IPS-11a (cell line): ENCODE results near the gene CENPX.
"Not testable (repeated sequence)": the region's sequence is repeated elsewhere in the genome, so short reads cannot be mapped to it uniquely, and the experiment has no call there.

Source experiments
- H3K4me3 ChIP-seq: one replicate; pipeline ENCODE4 v1.5.1; 2013; ENCODE audit warnings: low read depth, low read length, control low read depth

The CENPX gene

GRCh38 chr17:82041144-82041814 lies 18.6 kb upstream of the CENPX start:
- H3K4me3 ChIP-seq: no peak overlapping the region

DNA sequence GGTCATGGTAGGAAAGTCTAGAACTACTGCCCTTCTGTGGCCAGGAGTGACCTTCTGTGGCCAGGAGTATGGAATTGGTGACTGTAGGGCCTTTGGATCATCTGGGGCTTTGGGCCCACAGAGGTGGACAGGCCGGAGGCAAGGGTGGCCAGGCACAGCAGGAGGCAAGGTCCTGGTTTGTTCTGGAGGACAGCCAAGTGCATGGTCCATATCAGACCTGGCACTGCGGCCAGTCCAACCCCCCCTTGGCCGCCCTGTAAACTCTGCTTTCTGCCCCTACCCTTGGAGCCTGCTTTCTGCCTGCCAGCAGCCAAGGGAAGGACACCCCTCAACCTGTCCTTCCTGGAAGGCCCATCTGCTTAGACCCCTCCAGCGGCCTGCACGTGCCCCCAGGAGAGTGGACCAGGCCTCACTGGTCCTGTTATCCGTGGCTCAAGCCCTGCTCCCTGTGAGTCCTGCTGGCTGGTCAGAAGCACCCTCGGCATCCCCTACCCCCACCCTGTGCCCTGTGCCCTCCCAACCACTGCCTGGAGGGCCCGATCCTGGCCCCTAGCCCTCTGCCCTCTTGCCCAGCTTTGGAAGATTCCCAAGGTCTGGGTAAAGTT lies 17.1 kb upstream of the CENPX start:
- H3K4me3 ChIP-seq: no peak overlapping the region

DNA sequence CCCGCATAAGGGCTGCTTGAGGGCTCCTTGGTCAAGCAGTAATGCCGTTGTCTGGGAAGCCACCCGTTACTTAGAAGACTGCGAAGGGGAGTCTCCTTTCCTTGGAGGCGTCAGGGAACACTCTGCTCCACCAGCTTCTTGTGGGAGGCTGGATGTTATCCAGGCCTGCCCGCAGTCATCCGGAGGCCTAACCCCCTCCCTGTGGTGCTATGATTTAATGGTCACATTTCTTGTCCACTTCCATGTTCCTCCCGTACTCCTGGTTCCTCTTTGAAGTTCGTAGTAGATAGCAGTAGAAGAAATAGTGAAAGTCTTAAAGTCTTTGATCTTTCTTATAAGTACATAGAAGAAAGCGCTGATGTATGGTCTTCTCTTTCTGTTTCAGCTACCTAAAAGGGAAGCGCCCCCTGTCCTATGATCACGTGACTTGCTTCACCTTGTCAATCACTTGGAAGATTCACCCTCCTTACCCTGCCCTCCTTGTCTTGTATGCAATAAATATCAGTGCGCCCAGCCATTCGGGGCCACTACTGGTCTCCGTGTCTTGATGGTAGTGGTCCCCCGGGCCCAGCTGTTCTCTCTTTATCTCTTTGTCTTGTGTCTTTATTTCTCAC lies 16.2 kb upstream of the CENPX start:
- H3K4me3 ChIP-seq: not testable (repeated sequence)

DNA sequence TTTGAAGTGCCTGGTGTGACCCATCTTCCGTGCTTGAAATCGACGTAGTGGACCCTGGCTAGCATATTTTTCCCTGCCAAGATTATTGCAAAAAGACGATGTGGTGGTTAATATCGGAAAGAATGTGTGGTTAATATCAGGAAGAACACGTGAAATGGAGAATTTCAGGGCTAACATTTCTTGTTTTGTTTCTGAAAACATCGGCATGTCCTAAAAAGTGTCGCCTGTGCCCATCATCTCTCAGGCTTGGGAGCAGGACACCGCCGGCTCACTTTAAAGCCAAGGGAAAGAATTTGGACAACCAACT lies 15.2 kb upstream of the CENPX start:
- no peak overlapping the region for H3K4me3 ChIP-seq

DNA sequence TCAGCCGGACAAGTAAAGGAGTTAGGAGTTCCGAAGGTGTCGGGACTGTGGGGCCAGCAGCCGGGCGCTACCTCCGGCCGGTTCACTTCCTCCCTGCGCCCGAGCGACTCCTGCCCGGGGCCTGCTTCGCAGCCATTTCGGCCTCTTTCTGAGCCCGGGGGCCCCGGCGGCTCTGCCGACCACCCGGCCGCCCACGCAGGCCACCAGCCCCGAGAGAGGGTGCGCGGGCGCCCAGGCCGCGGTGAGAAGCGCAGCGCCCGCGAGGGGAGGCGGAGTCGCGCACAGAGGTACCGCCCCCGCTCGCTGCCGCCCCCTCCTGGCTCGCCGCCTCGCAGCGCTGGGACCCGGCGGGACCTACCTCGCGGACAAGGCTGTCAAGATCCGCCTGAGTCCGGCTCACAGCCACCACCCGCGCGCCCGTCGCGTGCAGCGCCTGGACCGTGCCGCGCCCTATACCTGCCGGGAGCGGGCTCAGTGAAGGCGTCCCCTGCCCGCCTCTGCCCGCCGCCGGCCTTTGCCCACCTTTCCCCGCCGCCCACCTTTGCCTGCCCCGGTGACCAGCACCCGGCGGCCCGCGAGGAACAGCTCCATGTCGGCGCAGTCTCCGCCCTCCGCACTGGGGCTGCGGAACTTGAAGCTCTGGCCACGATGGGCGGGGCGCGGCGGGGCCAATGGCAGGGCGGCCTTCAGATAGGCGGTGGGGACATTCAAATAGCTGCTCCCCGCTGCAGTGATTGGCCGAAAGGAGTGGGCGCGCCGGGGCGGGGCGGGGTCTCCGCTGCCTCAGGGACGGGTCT lies 14.6 kb upstream of the CENPX start, which contains the start of gene DCXR:
DCXR (minus strand) TSS at position 606 of the 797 bp plus-strand sequence; CDS start at position 591, 15 bp downstream.
- H3K4me3 ChIP-seq: peak within 1 kb of the TSS; percentile 49

GRCh38 chr17:82036634-82037091 lies 14.0 kb upstream of the CENPX start:
- H3K4me3 ChIP-seq: peak overlapping the region; percentile 49

DNA sequence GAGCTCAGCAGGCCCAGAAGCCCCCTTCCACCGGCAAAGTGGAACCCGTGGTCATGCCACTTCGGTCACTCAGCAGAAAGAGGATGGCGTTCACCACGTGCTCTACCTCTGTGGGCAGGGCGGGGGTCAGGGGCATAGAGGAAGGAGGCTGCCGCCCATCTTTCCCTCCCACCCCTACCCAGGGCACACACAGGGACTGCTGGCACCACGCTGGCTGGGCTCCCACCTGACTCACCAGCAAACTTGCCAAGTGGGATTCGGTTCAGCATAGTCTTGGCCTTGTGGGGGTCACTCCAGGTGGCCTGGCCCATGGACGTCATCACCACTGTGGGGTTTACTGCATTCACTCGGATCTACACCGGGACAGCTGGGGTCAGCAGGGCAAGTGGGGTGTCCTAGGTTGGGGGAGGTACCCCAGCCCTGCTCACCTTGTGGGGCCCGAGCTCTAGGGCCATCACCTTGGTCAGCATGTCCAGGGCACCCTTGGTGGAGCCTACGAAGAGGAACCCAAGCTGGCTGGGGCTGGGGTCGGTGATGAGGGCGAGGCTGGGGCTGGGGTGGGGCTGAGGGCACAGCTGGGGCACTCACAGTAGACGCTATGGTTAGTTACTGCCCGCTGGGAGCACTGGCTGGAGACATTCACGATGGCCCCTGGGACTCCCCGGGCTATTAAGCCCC lies 13.4 kb upstream of the CENPX start:
- H3K4me3 ChIP-seq: no peak overlapping the region

DNA sequence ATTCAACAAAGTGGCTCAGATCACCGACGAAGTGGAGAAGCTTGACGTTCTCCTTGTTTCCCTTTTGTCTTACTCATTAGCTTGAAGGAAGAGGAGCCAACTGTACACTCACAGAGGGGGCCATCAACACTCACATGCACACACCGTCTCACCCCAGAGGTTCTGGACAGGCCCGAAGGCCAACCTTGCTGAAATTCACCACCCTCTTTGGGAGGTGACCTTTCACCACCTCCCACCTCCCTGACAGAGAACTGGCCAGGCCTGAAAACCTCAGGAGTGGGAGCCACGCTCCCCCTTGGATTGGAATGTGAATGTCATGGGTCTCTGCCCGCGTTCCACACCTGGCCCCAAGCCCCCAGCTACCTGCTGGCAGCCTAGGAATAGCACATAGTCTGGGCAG lies 12.8 kb upstream of the CENPX start:
- H3K4me3 ChIP-seq: no peak overlapping the region

DNA sequence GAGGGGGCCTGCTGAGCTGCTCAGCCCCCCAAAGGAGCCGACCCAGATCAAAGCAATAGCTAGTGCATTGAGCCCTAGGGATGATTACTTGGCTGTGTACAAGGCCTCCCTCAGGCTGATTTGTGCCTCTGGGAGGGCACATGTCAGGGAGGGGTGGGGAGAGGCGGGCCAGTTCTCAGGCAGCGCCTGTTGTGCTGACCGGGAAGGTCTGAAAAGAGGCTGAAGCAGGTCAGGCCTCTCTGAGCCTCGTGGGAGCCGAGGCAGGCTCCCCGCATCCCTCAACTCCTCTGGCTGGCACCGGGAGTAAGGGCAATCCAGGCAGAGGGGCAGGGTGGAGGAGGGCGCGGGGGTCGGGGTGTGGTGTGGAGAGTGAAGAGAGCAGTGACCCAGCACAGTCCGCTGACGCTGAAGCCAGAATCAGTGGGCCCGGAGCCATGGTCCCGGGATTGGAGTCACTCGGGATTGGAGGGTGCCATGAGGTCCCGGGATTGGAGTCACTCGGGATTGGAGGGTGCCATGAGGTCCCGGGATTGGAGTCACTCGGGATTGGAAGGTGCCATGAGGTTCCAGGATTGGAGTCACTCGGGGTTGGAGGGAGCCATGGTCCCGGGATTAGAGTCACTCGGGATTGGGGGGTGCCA lies 11.8 kb upstream of the CENPX start:
- H3K4me3 ChIP-seq: no peak overlapping the region

DNA sequence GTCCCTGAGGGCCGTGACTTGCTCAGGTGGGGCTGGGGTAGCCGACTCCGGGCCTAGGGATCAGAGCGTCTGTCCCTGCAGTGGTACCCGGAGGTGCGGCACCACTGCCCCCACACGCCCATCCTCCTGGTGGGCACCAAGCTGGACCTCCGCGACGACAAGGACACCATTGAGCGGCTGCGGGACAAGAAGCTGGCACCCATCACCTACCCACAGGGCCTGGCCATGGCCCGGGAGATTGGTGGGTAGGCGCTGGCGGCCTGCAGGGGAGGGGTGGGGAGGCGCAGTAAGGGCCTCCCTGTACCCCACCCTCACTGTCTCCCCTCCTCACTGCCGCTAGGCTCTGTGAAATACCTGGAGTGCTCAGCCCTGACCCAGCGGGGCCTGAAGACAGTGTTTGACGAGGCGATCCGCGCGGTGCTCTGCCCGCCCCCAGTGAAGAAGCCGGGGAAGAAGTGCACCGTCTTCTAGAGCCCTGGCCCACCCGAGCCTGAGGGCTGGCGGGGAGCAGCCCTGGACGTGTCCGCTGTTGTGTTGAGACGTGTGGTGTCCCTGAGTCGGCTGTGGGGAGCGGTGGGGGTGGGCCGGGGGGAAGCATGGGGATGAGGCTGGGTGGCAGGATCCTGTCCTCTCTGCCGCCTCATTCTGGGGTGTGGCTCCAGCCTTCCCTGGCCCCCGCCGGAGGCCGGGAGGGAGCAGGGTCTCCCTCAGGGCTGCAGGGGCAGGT lies 10.8 kb upstream of the CENPX start:
- H3K4me3 ChIP-seq: no peak overlapping the region

GRCh38 chr17:82031885-82032627 lies 9.4 kb upstream of the CENPX start:
- peak overlapping the region; percentile 62 for H3K4me3 ChIP-seq

DNA sequence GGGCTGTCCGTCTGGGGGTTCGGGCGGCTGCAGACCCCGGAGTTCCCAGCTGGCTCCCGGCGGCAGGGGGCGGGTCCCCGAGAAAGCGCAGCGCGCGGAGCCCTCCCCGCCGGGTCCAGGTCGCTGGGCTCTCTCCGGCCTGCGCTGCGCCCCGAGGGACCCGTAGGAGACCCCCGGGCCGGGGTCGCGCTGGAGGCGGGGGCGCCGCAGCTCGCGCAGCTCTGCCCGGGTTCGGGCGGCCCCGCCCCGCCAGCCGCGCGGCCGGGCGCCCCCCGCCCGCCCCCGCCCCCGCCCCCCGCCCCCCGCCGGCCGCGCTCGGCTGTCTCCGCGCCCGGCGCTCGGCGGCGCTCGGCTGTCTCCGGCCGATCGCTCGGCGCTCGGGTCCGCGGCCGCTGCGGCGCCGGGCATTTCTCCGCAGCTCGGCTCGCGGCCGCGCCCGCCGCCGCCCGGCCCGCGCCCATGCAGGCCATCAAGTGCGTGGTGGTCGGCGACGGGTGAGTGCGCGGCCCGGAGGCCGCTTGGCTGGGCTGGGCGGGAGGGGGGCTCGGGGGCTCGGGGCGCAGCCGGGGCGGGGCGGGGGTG lies 8.7 kb upstream of the CENPX start, which contains the start of gene RAC3:
RAC3 (plus strand) TSS at position 376 of the 582 bp plus-strand sequence; CDS start at position 460, 84 bp downstream.
- peak within 1 kb of the TSS; percentile 62 for H3K4me3 ChIP-seq

GRCh38 chr17:82030470-82031302 lies 8.0 kb upstream of the CENPX start:
- H3K4me3 ChIP-seq: peak overlapping the region; percentile 45

DNA sequence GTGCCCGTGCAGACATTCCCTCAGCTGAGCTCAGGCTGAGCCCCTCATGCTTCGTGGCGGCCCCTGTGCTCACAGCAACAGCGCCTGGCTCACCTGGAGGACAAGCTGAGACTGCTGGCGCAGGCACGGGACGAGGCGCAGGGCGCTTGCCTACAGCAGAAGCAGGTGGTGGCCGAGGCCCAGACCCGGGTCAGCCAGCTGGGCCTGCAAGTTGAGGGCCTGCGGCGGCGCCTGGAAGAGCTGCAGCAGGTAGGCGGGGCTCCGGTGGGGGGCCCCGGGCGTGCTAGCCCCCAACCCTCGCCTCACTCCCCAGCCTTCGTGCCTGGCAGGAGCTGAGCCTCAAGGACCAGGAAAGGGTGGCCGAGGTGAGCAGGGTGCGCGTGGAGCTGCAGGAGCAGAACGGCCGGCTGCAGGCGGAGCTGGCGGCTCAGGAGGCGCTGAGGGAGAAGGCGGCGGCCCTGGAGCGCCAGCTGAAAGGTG lies 7.4 kb upstream of the CENPX start:
- H3K4me3 ChIP-seq: no peak overlapping the region

DNA sequence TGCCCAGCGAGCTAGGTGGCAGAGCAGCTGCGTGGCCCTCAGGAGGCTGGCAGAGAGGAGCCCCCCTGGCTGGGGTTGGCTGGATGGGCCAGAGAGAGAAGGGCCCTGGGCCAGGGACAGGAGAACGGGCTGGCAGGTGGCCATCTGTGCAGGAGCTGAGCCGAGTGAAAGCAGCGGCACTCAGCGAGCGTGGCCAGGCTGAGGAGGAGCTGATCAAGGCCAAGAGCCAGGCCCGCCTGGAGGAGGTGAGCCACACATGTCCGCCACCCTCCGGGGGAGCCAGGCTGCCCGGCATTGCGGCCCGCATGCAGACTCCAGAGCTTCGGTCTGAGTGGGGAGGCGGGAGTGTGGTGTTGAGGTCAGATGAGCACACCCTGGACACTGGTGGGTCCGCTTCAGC lies 6.7 kb upstream of the CENPX start:
- no peak overlapping the region for H3K4me3 ChIP-seq

- no peak overlapping the region for H3K4me3 ChIP-seq
Measured at GRCh38 chr17:82028966-82029365, 6.3 kb upstream of the CENPX start.

DNA sequence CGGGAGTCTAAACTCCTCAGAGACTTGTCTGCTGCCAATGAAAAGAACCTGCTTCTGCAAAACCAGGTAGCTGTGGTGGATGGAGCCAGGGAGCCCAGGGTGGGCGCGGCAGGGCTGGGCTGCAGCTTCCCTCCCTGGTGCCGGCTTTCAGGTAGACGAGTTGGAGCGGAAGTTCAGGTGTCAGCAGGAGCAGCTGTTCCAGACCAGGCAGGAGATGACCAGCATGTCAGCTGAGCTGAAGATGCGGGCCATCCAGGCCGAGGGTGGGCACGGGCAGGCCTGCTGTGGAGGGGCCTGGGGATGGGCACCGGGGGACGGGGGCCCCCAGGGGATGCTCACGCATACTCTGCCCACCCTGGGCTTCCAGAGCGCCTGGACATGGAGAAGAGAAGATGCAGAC lies 5.6 kb upstream of the CENPX start:
- H3K4me3 ChIP-seq: no peak overlapping the region
